ENCODE measurements around the gene COG1. TPM values are rescaled to one million over a fixed set of nuclear protein-coding genes. Genes with fewer than 3 reads are reported as not detected.

Gene COG1
- total RNA-seq, 1 experiment from 2014 or later, result 24.1 TPM

- CTCF ChIA-PET, result interaction anchor here (0.6 to 1.8 kb wide), 3 partner anchors 10 to 139 kb away, joined by 3 to 7 read pairs (median 3); no protein-coding TSS in a partner anchor
- Histone ChIP-seq H3K27me3 (ENCODE audit: low read length) (no peaks in the 10 kb centered on the region), H3K9ac (ENCODE audit: low read length) (peak overlapping the region; percentile 93), H3K79me2 (ENCODE audit: low read length) (peaks cover 73% of the 10 kb centered on the region), H3K9me2 (replicated peaks; ENCODE audit: low read length) (no peaks in the 10 kb centered on the region), H3K9me3 (ENCODE audit: low read length) (no peaks in the 10 kb centered on the region), H4K20me1 (ENCODE audit: low read length) (peaks cover 13% of the 10 kb centered on the region; the same call in 1 of the 2 replicates), H3K36me3 (ENCODE audit: low read depth, low read length) (peaks cover 19% of the 10 kb centered on the region), H3K4me2 (ENCODE audit: low read length) (peak overlapping the region; percentile 100), H3K4me3 (ENCODE audit: low read length) (peak overlapping the region; percentile 80), H2AFZ (ENCODE audit: low read length) (peak overlapping the region; percentile 98), H3F3A (ENCODE audit: low read length, unreplicated experiment) (peaks cover 6% of the 10 kb centered on the region), H3K27ac (ENCODE audit: low read length) (peak overlapping the region; percentile 39), H3K4me1 (ENCODE audit: insufficient read depth, low read length) (peaks cover 41% of the 10 kb centered on the region)
- TF ChIP-seq EZH2 (IDR thresholded peaks at IDR 0.05; ENCODE audit: low read length, unreplicated experiment) (no peak), EZH2phosphoT487 (IDR thresholded peaks at IDR 0.05; ENCODE audit: borderline replicate concordance, low read length) (no peak), CTCF (conservative IDR thresholded peaks at IDR 0.05; ENCODE audit: low read depth, low read length) (no peak)
- DNase-seq (peak; percentile 98), ATAC-seq (peak; percentile 83)
- no TSS peak for BruUV-seq (replicated peaks)
- intact Hi-C loops (cut with micrococcal nuclease), result loop anchor here (1.0 to 2.0 kb wide), 2 partner anchors 39 to 79 kb away; partner anchors contain the start of gene COG1
- POLR2A ChIA-PET (ENCODE audit: unreplicated experiment), result interaction anchor here (0.6 to 0.7 kb wide), 5 partner anchors 9 to 643 kb away, joined by 3 to 20 read pairs (median 5); no protein-coding TSS in a partner anchor
Measured at GRCh38 chr17:73231841-73232586, 39.2 kb downstream of the COG1 start.

GRCh38 chr17:73232587-73233373 lies 39.9 kb downstream of the COG1 start:
- POLR2A ChIA-PET (ENCODE audit: unreplicated experiment), result interaction anchor here (0.7 kb wide), 1 partner anchor 18 kb away, joined by 5 read pairs; no protein-coding TSS in a partner anchor
- peak; percentile 26 for ATAC-seq
- H3F3A ChIP-seq (ENCODE audit: low read length, unreplicated experiment), result peaks cover 6% of the 10 kb centered on the region
- H2AFZ ChIP-seq (ENCODE audit: low read length), result peak overlapping the region; percentile 98
- peak; percentile 56 for DNase-seq
- H3K4me1 ChIP-seq (ENCODE audit: insufficient read depth, low read length), result peaks cover 33% of the 10 kb centered on the region
- H4K20me1 ChIP-seq (ENCODE audit: low read length), result peaks cover 13% of the 10 kb centered on the region; the same call in 1 of the 2 replicates
- H3K27ac ChIP-seq (ENCODE audit: low read length), result peak overlapping the region; percentile 39
- no peaks in the 10 kb centered on the region for H3K9me3 ChIP-seq (ENCODE audit: low read length)
- TSS peak; percentile 45 for BruUV-seq (replicated peaks)
- no peak for TF ChIP-seq EZH2 (IDR thresholded peaks at IDR 0.05; ENCODE audit: low read length, unreplicated experiment)
- TF ChIP-seq EZH2phosphoT487 (IDR thresholded peaks at IDR 0.05; ENCODE audit: borderline replicate concordance, low read length), result no peak
- no peak for TF ChIP-seq CTCF (conservative IDR thresholded peaks at IDR 0.05; ENCODE audit: low read depth, low read length)
- CTCF ChIA-PET, result interaction anchor here (0.6 to 1.8 kb wide), 2 partner anchors 10 to 137 kb away, joined by 3 to 7 read pairs; no protein-coding TSS in a partner anchor
- no peaks in the 10 kb centered on the region for H3K27me3 ChIP-seq (ENCODE audit: low read length)
- peak overlapping the region; percentile 80 for H3K4me3 ChIP-seq (ENCODE audit: low read length)
- H3K79me2 ChIP-seq (ENCODE audit: low read length), result peaks cover 70% of the 10 kb centered on the region
- intact Hi-C loops (cut with micrococcal nuclease), result loop anchor here (1.0 to 2.0 kb wide), 2 partner anchors 40 to 79 kb away; partner anchors contain the start of gene COG1
- no peaks in the 10 kb centered on the region for H3K9me2 ChIP-seq (replicated peaks; ENCODE audit: low read length)
- H3K36me3 ChIP-seq (ENCODE audit: low read depth, low read length), result peaks cover 23% of the 10 kb centered on the region
- peak overlapping the region; percentile 93 for H3K9ac ChIP-seq (ENCODE audit: low read length)
- peak overlapping the region; percentile 100 for H3K4me2 ChIP-seq (ENCODE audit: low read length)
